H1 (cell line): ENCODE measurements around the gene TFDP1. TPM values are rescaled to one million over a fixed set of nuclear protein-coding genes. Genes with fewer than 3 reads are reported as not detected.

Source experiments
- ATF2 ChIP-seq: IDR thresholded peaks from 2 replicates; pipeline ENCODE4 v1.6.1; 2012; ENCODE audit warnings: low read length, inconsistent platforms
- polyA plus RNA-seq, 7 experiments: library from polyadenylated mRNA; depleted of rRNA in 3 of 7; stranded (reverse) in 5 of 7; unstranded in 2 of 7; fragments of >200 nt in 5 of 7; fragments of 200-250 nt in 2 of 7; gene quantifications; 1 replicate in 5 of 7; 2 replicates in 1 of 7; 4 replicates in 1 of 7; pipeline versions ENCODE4 v1.2.1 to v1.2.3, GENCODE V29; 2011 to 2013; ENCODE audit warnings: missing spikeins in 2 of 7, mixed read lengths in 2 of 7
- total RNA-seq: library from RNA; stranded (reverse); fragmentation: NEBNext Ultra II Directional; extraction: Animal tissue kit (Norgen Biotek cat#: 25700); gene quantifications from 2 replicates; pipeline ENCODE4 v1.2.1, GENCODE V29; 2021

The TFDP1 gene
- total and polyA plus RNA-seq, 2 of the 8 experiments (the other 6 are each of a cell fraction or from before 2014, with no cell fraction given), result 43.6 to 81.9 TPM

DNA sequence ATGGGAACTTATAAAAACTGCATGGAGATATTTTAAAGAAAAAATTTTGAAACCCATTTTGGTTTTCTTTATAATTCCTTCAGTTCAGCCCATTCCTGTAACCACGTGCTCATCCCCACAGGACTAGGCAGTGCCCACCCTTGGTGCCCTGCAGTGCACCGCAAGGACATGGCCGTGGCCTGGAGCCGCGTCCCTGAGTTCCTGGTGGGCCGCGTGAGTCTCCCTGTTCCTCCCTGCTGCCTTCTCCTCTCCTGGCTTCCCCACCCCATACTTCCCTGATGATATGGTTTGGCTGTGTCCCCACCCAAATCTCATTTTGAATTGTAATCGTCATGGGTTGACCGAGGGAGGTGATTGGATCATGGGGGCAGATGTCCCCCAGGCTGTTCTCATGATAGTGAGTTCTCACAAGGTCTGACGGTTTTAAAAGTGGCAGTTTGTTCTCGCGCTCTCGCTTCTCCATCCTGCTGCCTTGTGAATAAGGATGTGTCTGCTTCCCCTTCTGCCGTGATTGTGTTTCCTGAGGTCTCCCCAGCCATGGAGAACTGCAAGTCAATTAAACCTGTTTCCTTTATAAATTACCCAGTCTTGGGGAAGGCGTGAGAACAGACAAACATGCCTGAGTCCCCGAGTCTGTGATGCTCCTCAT lies 31.6 kb upstream of the TFDP1 start (continued):
- TF ChIP-seq ATF2, result no peak
